NK-92 (cell line): ENCODE results near the gene SIX5.
"Not testable (repeated sequence)": the region's sequence is repeated elsewhere in the genome, so short reads cannot be mapped to it uniquely, and the experiment has no call there.

Source experiments
- DNase-seq: peaks from one replicate; lab custom pipeline; 2025; ENCODE audit not compliant: unreplicated experiment; lab: John Stamatoyannopoulos, UW

Gene SIX5

GRCh38 chr19:45761714-45762113 lies 7.3 kb downstream of the SIX5 start:
- DNase-seq = no peak

GRCh38 chr19:45758921-45759320 lies 10.1 kb downstream of the SIX5 start:
- no peak for DNase-seq

- DNase-seq = no peak
Observed at GRCh38 chr19:45757695-45758094, 11.4 kb downstream of the SIX5 start.

GRCh38 chr19:45754323-45754722 lies 14.7 kb downstream of the SIX5 start:
- DNase-seq = no peak

GRCh38 chr19:45753548-45753947 lies 15.5 kb downstream of the SIX5 start:
- DNase-seq = no peak

- no peak for DNase-seq
Observed at GRCh38 chr19:45752639-45753038, 16.4 kb downstream of the SIX5 start.

- DNase-seq = not testable (repeated sequence)
Observed at GRCh38 chr19:45751483-45751882, 17.6 kb downstream of the SIX5 start.

GRCh38 chr19:45747513-45747912 lies 21.5 kb downstream of the SIX5 start:
- no peak for DNase-seq

- no peak for DNase-seq
Observed at GRCh38 chr19:45746866-45747265, 22.2 kb downstream of the SIX5 start.

- no peak for DNase-seq
Observed at GRCh38 chr19:45745606-45746005, 23.4 kb downstream of the SIX5 start.

GRCh38 chr19:45742969-45743368 lies 26.1 kb downstream of the SIX5 start:
- no peak for DNase-seq

- DNase-seq = no peak
Observed at GRCh38 chr19:45739498-45740439, 29.3 kb downstream of the SIX5 start.

GRCh38 chr19:45733160-45733810 lies 35.8 kb downstream of the SIX5 start, which contains the start of gene MEIOSIN:
Gene MEIOSIN (plus strand): TSS chr19:45733439. CDS start chr19:45735377, 1,938 bp downstream.
- no peak for DNase-seq

- DNase-seq = peak; percentile 53
Observed at GRCh38 chr19:45730368-45731288, 38.4 kb downstream of the SIX5 start, which contains the start of gene FBXO46. Gene FBXO46 (minus strand): TSS chr19:45730896. CDS start chr19:45713495, 17,401 bp downstream.

GRCh38 chr19:45729800-45730290 lies 39.2 kb downstream of the SIX5 start:
- DNase-seq = no peak

GRCh38 chr19:45728683-45729082 lies 40.4 kb downstream of the SIX5 start:
- DNase-seq = not testable (repeated sequence)

- DNase-seq = not testable (repeated sequence)
Observed at GRCh38 chr19:45720065-45720464, 49.0 kb downstream of the SIX5 start.

- no peak for DNase-seq
Observed at GRCh38 chr19:45717983-45718650, 50.9 kb downstream of the SIX5 start.

- peak; percentile 87 for DNase-seq
Observed at GRCh38 chr19:45717131-45717982, 51.7 kb downstream of the SIX5 start.
